DOHH2 (cell line): Measurements from ENCODE around the gene SYNE1.

Experiments used
- H3F3A ChIP-seq: fragments of 200-600 bp; sonication (generic), shearing (Covaris generic); 2 replicates; pipeline ENCODE4 v1.6.0; 2016; ENCODE audit warnings: antibody characterized with exemption, mild to moderate bottlenecking; ENCODE audit not compliant: control insufficient read depth, insufficient read depth
- H3K27ac ChIP-seq: fragments of 200-600 bp; sonication (generic); 2 replicates; pipeline ENCODE4 v1.5.1; 2014; ENCODE audit warnings: low read depth, mild to moderate bottlenecking, low read length, moderate library complexity
- H3K27me3 ChIP-seq: fragments of 200-600 bp; sonication (generic); 2 replicates; pipeline ENCODE4 v1.6.1; 2014; ENCODE audit warnings: mild to moderate bottlenecking, low read length, mixed read lengths; ENCODE audit not compliant: control insufficient read depth
- H3K36me3 ChIP-seq: fragments of 200-600 bp; sonication (generic); 2 replicates; pipeline ENCODE4 v1.6.1; 2014; ENCODE audit warnings: mild to moderate bottlenecking, low read length, moderate library complexity, mixed read lengths; ENCODE audit not compliant: control insufficient read depth
- H3K4me1 ChIP-seq: fragments of 200-600 bp; sonication (generic); 2 replicates; pipeline ENCODE4 v1.6.1; 2014; ENCODE audit warnings: mild to moderate bottlenecking, low read length, mixed read lengths; ENCODE audit not compliant: control insufficient read depth
- H3K4me2 ChIP-seq: fragments of 200-600 bp; sonication (generic); 2 replicates; pipeline ENCODE4 v1.6.0; 2014; ENCODE audit warnings: mild to moderate bottlenecking, low read length, moderate library complexity
- H3K4me3 ChIP-seq: fragments of 200-600 bp; sonication (generic); 2 replicates; pipeline ENCODE4 v1.5.1; 2014; ENCODE audit warnings: mild to moderate bottlenecking, low read length, mixed read lengths
- H3K79me2 ChIP-seq: fragments of 200-600 bp; sonication (generic); 2 replicates; pipeline ENCODE4 v1.6.1; 2014; ENCODE audit warnings: mild to moderate bottlenecking, low read length, mixed read lengths; ENCODE audit not compliant: control insufficient read depth
- H3K9me2 ChIP-seq: fragments of 200-600 bp; sonication (generic); replicated peaks from 2 replicates; pipeline ENCODE4 v1.6.1; 2014; ENCODE audit warnings: mild to moderate bottlenecking, low read length, mixed read lengths; ENCODE audit not compliant: control insufficient read depth
- H3K9me3 ChIP-seq: fragments of 200-600 bp; sonication (generic); 2 replicates; pipeline ENCODE4 v1.6.1; 2014; ENCODE audit warnings: antibody characterized with exemption, low read length, mixed read lengths; ENCODE audit not compliant: control insufficient read depth, insufficient read depth
- H4K20me1 ChIP-seq: fragments of 200-600 bp; sonication (generic); 2 replicates; pipeline ENCODE4 v1.6.0; 2014; ENCODE audit warnings: low read depth, mild to moderate bottlenecking, antibody characterized with exemption, low read length, moderate library complexity; ENCODE audit not compliant: control insufficient read depth, insufficient read depth
- EZH2phosphoT487 ChIP-seq: fragments of 200-600 bp; sonication (generic); IDR thresholded peaks from 2 replicates; pipeline ENCODE4 v1.6.1; 2017; ENCODE audit warnings: borderline replicate concordance, mild to moderate bottlenecking, antibody characterized with exemption, low read length, moderate library complexity, mixed read lengths
- TF ChIP-seq, protein P1 (sequence below): fragments of 200-600 bp; sonication (generic); IDR thresholded peaks from one replicate; pipeline ENCODE4 v1.5.1; 2014; ENCODE audit warnings: antibody characterized with exemption, mild to moderate bottlenecking, low read depth, low read length; ENCODE audit not compliant: poor library complexity, severe bottlenecking

SYNE1 gene

DNA sequence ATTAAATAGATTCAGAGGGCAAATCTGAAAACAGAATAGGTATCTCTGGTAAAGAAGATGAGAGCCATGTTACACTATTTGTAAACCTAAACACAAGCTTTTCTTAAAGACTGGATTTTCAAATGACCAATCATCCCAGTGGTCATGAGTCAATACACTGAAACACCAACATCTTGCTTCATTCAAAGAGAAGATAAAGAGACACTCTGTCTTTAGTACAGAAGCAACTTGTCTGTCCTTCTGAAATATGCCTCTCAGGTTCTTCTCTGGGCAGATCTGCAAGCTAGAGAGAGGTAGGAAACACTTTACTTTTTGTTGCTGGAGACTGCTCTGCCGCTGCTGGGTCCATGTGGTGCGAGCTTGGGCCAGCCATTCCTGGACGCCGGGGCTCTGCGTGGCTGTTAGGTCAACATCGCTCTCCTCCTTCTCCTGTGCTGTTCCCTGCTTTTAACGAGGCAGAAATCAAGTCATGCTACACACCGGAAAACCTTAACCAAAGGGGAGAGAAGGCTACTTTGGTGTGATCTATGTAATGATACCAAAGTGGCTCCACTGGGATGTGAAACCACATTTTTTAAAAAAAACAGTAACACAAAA, 368.2 kb downstream of the SYNE1 start:
- Histone ChIP-seq H3K27ac (no peak overlapping the region), H3K36me3 (peaks cover 73% of the 10 kb centered on the region), H4K20me1 (no peaks in the 10 kb centered on the region), H3F3A (peaks cover 6% of the 10 kb centered on the region; the same call in 1 of the 2 replicates), H3K9me3 (no peaks in the 10 kb centered on the region; the same call in 1 of the 2 replicates), H3K79me2 (no peaks in the 10 kb centered on the region), H3K4me3 (no peak overlapping the region), H3K27me3 (no peaks in the 10 kb centered on the region), H3K4me2 (no peak overlapping the region), H3K4me1 (no peaks in the 10 kb centered on the region), H3K9me2 (no peaks in the 10 kb centered on the region)
- TF ChIP-seq, protein P1, sequence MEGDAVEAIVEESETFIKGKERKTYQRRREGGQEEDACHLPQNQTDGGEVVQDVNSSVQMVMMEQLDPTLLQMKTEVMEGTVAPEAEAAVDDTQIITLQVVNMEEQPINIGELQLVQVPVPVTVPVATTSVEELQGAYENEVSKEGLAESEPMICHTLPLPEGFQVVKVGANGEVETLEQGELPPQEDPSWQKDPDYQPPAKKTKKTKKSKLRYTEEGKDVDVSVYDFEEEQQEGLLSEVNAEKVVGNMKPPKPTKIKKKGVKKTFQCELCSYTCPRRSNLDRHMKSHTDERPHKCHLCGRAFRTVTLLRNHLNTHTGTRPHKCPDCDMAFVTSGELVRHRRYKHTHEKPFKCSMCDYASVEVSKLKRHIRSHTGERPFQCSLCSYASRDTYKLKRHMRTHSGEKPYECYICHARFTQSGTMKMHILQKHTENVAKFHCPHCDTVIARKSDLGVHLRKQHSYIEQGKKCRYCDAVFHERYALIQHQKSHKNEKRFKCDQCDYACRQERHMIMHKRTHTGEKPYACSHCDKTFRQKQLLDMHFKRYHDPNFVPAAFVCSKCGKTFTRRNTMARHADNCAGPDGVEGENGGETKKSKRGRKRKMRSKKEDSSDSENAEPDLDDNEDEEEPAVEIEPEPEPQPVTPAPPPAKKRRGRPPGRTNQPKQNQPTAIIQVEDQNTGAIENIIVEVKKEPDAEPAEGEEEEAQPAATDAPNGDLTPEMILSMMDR, result no peak
- TF ChIP-seq EZH2phosphoT487, result no peak

DNA sequence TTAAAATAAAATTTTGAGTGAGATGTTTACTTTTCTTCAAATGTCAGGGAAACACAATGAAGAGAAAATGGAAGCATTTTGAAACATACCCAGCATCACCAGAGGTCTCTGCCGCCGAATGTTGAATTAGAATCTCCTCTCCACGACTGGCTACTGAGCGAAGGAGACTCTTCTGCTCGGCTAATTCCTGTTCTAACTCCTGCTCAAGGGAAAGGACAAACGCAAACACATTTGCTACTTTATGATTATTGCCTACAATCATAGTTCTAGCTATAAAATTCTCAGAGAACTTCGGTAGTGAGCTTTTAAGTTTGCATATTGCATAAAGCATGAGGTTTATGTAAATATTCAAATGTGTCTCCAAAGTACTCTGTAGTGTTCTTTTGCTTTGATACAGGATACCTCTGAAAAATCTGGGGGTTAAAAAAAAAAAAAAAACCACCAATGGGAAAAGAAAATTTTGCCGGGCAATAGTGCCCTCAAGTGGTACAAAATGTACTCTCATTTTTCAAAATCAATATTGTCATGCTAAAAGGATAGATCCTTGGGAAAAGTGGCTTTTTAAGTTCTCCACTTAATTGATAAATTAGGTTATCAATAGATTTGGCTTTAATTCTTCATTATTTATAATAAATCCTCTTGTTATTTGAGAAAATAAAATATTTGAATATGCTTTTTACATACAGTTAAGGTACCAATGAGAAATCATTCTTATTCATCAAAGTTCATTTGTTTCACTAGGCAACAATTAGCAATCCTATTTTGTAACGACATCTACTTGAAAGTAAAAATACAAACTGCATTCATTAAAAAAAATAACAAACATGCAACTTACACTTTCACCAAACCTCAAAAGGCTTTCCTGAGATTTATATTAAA, 369.0 kb downstream of the SYNE1 start:
- Histone ChIP-seq H3K27ac (no peak overlapping the region), H3K4me3 (no peak overlapping the region), H3F3A (peaks cover 6% of the 10 kb centered on the region; the same call in 1 of the 2 replicates), H3K4me1 (no peaks in the 10 kb centered on the region), H3K9me3 (no peaks in the 10 kb centered on the region; the same call in 1 of the 2 replicates), H3K4me2 (no peak overlapping the region), H3K79me2 (no peaks in the 10 kb centered on the region), H3K9me2 (no peaks in the 10 kb centered on the region), H3K27me3 (no peaks in the 10 kb centered on the region), H4K20me1 (no peaks in the 10 kb centered on the region), H3K36me3 (peaks cover 76% of the 10 kb centered on the region)
- TF ChIP-seq, protein P1, result peak; percentile 46
- no peak for TF ChIP-seq EZH2phosphoT487

DNA sequence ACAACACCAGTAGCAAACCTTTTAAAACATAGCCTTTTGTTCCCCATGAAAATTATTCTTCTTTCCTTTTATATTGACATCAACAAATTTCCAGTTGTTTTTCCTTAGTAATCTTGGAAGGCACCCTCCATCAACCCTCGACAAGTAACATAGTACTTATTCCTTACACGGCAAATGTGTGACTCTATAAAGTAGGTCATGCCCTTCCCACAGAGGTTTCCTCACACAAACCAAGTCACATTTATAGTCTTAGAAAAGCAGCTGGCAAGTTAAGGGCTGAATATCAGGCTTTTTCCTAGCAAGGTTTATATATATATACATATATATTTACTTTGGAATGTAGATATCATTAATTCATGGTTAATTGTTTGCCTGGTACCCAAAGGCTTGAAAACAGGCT, 371.5 kb downstream of the SYNE1 start:
- H3K27ac ChIP-seq, result no peak overlapping the region
- peaks cover 77% of the 10 kb centered on the region for H3K36me3 ChIP-seq
- H3F3A ChIP-seq, result peaks cover 6% of the 10 kb centered on the region; the same call in 1 of the 2 replicates

More for the DNA sequence above, 371.5 kb downstream of the SYNE1 start:
- no peaks in the 10 kb centered on the region for H3K27me3 ChIP-seq
- TF ChIP-seq EZH2phosphoT487, result no peak
- TF ChIP-seq, protein P1, result no peak
- H3K79me2 ChIP-seq, result no peaks in the 10 kb centered on the region
- no peaks in the 10 kb centered on the region for H3K9me2 ChIP-seq
- H3K4me1 ChIP-seq, result no peaks in the 10 kb centered on the region
- no peak overlapping the region for H3K4me3 ChIP-seq
- H3K9me3 ChIP-seq, result peaks cover 3% of the 10 kb centered on the region
- no peak overlapping the region for H3K4me2 ChIP-seq
- H4K20me1 ChIP-seq, result no peaks in the 10 kb centered on the region
